ENCODE data around the gene ANKRD6. TPM values are rescaled to one million over a fixed set of nuclear protein-coding genes. Genes with fewer than 3 reads are reported as not detected.

The ANKRD6 gene
- total RNA-seq, 1 donor from 2014 or later, result 33.8 TPM

DNA sequence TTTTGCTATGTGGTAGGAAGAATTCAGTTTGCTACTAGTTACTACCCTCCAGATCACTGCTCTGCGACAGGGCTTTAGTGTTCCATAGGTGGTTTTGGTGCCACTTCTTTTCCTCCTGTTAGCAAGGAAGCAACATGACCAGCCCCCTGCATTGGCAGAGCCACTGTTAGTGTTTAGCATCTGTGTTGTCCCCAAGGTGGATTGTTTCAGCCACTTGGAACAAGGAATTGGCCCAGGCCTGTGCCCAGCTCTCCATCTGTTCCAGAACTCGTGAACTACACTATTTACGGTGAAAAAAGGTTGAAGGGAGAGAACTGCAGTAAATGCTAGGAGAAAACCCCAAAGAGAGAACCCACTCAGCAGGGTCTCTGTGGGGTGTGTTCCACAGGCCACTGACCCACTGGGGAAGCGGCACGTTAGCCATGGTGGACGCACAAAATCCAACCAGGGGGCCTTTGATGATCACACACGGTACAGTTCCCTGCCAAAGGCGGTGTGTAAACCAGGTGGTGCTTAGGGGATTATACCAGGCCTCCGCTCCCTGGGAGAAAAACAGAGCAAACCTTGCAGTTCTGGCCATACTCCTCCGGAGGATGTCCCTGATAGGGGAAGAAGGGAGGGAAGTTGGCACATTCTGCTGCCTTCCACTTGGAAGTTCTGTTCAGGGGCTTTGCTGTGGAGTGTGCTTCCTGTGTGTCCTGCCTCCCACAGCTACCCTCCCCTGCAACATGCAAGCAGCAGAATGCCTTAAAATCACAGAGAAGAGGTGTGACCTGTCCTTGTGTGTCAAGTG, 133.3 kb downstream of the ANKRD6 start:
- no peak for DNase-seq

DNA sequence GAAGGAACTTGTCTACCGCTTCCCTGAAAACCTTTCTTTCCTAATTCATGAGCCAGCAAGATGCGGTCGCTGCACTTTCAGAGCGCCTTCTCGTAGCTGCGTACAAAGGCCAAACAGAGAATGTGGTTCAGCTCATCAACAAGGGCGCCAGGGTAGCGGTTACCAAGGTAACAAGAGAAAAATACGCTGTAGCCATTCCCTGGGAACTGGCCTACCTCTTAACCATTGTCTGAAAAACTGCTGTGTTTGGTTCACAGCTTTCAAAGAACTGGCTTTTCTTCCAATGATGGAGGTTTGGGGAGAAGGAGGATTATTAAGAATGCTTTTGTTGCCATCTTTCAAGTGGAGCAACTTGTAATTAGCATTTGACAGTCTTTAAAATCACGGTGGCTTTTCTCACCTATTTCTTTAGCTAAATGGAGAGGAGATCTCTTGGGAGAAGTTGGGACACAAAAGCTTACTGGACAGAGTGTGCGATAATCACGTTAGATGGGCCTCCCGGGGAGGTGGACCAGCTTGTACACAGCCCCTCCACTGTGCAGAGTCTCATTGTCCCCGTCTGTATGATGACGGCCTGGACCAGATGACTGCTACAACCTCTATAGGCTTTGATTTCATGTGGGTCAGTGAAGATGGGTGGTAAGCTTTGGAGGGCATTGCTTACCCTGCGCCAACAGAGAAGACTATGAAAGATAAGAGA, 134.1 kb downstream of the ANKRD6 start:
- DNase-seq, result no peak

DNA sequence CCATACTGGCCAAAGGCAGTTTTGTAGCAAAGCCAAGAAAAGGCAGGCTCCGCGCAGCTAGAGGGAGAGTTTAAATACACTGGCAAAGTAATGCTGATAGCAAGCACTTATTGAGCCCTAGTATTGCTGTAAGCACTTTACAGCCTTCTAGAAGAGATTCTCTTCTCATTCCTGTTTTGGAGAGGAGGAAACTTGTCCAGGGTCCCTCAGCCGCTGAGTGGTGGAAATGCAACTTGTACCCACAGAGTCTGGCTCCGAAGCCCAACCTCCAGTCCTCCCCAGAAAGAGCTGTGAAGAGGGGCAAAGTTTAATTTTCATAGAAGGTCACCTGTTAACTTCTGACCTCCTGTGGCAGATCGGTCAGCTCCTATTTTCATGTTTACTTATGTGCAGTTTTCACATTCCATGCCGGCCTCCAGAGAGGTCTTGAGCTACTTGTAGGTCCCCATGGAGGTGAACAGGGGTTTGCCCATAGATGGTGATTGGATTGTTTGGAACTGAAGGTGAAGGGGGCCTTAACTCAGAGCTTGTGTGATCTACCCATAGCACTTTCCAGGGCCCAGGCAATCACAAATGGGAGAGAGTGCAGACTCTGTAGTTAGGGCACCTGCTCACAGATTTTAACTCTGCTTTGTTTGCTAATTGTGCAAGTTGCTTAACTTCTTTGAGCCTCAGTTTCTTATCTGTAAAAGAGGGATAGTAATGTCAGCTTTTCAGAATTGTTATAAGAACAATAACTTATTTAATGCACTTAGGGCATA, 134.9 kb downstream of the ANKRD6 start:
- DNase-seq, result no peak

DNA sequence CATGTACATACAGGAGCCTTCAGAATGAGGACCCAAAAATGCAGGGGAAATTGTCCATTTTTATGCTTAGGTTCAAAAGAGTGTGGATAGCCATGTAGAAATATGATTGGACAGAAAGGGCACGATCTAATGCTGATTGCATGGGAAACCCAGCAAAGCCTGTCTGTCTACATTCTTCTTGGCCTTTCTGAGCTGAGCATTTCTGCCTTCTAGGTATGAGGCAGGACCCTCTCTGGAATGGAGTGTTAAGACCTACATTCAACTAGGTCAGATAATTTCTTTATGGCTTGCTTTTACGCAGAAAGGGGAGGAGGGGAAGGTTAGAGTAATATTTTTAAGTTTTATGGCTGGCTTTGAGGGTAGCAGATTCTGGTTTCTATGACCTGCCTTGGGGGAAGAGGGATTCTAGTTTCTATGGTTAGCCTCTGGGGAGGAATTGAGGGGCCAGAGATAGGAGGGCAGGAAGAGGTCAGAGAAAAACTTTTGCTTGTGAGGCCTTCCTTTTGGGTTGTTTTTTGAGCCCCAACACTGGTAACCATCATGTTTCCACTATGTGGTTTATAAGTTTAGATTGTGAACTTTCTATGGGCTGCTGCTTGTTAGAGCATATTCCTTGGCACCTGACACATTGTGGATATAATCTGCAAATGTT, 142.1 kb downstream of the ANKRD6 start:
- DNase-seq, result no peak

DNA sequence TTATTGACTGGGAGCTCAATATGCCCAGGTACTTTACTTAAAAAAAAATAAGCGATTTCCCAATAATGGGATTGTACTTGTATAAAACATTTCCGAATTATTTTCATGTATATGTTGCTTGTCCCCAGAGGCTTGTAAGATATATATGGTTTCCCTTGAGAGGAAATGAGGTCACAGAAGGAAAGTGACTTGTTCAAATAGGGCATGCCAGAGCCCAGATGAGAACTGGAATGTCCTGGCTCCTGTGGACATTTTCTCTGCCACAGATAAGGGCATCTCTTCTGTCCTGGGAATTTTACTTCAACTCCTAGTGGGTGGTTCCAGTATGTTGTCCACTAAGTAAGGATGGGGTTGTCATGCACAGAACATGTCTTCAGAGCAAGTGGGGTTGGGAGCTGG, 142.6 kb downstream of the ANKRD6 start:
- no peak for DNase-seq

DNA sequence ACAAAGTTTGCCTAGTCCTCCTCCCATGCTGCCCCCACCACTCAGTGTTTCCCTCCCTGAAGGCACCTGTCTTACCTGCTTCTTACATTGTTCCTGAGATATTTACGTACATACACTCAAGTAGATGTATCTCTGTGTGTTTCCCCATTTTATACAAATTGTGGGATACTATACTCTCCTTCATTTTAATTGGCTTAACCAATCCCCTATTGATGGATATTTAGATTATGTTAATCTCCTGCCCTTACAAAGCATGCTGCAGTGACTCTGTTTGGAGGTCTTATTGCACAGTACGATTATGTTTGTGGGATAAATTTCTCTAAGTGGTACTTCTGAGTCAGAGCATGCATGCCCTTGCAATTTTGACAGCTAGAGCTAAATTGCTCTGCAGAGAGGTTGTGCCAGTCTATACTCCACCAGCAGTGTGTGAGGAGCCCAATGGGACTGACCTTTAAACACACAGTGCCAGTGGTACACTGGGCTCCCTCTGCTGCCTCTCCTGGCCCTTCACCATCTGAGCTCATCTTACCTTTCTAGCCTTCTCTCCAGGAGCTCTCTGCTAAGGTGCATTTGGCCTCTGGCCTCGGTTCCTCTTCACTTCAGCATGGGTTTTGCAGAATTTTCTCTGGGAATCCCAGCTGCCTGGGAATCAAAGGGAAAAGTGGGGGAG, 148.2 kb downstream of the ANKRD6 start:
- no peak for DNase-seq

DNA sequence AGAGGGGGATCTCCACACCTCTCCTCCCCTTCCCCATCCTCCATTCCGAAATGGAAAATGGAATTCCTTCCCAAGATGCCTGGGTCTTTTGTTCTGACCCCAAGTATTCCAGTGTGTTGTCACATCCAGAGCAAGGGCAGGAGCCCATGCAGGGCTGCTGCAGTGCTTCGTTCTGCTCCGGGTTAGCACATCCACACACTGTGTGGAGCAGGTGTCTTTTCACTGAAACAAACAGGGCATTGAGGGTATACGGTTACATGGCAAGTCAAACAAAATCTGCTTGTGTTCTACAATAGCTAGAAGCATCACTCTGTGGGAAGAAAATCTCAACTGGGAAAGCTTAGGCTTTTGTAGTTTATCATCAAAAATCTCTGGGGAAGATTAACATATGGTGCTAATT, 148.7 kb downstream of the ANKRD6 start:
- no peak for DNase-seq

DNA sequence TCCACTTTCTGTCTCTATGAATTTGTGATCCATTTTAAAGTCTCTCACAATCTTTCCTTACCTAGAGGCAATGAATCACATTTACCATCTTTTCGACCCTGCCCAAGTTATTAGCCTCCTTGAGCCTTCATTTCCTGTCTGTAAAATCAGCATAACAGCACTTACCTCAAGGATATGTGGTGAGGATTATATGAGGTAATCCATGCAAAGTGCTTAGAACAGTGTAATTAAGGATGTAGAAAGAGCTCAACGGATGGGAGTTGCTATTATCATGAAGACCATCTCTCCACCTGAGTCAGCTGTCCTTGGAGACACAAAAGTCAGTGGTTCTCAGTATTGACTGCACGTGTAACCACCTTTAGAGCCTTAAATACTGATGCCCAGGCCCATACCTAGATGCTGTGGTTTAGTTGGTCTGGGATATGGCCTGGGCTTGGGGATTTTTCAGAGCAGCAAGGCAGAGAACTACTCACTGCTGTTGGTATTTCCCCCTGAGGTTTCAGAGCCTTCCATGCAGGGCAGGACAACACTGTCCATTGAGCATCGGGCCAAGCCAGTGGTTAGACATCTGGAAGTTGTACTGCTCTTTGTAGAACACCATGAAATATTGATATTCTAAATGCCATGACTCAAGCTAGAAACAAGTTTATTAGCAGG, 149.8 kb downstream of the ANKRD6 start:
- no peak for DNase-seq

DNA sequence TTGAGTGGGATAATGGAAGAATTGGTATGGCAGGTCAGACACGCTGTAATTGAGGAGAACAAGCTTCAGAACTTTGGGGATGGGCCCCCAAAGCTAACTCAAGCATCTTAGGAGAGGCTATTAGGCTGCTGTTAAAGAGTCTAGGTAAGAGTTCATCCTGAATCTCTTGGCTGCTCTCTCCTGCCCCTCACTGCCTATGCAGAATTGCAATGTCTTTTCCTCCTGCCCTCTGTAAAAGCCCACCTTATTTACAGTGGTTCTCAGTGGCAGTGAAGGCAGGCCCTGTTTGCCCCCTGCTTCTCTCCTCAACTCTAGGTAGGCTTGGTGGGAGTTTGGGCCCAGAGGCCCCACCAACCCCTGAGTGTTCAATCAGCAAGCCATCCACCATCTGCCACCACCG, 150.6 kb downstream of the ANKRD6 start:
- DNase-seq, result no peak

DNA sequence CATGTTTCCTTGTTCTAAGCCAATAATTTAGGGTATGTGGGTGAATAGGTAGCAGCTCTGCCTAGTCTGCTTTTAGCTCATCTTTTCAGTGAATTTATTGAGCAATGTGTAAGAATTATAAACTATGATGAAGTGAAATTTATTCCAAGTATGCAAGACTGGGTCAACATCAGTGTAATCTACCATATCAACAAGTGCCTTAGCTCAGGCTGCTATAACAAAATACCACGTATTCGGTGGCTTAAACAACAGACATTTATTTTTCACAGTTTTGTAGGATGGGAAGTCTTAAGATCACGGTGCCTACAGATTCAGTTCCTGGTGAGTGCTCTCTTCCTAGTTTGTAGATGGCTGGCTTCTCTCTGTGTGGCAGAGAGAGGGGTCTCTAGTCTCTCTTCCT, 151.6 kb downstream of the ANKRD6 start:
- DNase-seq, result no peak

DNA sequence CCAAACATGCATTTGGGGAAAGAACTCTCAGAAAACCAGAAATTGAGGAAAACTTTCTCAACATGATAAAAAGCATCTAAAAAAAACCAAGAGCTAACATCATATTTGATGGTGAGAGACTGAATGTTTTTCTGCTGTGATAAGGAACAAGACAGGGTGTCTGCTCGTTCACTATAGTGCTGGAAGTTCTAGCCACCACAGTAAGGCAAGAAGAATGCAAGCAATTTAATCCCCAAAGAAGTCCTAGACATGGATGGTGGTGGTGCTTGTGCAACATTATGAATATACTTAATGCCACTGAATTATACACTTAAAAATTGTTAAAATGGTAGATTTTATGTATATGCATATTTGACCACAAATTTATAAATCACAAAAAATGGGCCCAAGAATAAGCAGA, 152.2 kb downstream of the ANKRD6 start:
- DNase-seq, result no peak

DNA sequence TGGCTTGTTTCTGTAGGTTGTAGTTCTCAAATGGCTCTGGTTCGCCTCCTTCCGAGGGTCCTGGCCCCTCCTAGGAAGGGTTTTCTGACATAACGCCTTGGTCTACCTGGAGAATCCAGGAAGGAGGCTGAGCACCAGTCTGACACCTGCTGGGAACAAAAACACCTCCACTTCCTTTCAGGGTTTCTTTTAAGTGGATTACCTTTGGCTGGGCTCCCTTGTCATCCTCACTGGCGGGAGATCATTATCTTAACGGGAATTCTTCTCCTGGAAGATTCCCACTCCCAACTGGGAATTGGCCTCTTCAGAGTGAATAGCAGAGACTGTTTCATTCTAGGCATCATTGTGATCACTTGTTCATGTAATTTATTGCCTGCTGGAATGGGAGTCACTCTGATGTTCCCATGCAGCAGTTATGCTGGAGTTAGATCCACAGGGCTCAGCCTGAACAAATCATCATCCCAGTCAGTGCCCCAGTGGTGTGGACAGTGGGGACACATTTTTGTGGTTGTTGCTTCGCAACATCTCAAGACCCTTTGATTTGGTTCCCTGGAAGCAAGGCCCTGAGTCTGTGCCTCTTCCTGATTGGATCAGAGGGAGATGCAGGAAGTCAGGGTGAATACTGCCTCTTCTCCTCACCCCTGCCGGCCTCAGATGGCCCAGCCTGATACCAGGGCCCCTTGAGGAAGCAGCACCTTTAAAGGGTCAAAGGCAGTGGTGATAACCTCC, 156.5 kb downstream of the ANKRD6 start:
- no peak for DNase-seq

DNA sequence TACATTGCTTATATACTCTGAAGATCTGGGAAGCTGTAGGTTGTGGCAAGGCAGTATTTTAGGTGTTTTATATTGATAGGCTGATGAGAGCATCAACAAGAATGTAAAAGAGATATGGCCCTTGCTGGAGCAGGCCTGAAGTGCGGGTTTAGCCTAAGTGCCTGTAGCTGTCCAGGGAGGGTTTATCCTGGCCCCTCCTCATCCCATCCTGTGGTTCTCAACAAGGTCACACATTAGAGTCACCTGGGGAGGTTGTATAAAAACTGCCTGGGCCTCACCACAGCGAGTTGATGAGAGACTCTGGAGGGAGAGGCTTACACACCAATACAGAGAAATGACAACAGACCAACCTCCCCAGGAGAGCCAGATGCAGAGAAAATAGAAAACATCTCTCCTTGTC, 157.2 kb downstream of the ANKRD6 start:
- no peak for DNase-seq

DNA sequence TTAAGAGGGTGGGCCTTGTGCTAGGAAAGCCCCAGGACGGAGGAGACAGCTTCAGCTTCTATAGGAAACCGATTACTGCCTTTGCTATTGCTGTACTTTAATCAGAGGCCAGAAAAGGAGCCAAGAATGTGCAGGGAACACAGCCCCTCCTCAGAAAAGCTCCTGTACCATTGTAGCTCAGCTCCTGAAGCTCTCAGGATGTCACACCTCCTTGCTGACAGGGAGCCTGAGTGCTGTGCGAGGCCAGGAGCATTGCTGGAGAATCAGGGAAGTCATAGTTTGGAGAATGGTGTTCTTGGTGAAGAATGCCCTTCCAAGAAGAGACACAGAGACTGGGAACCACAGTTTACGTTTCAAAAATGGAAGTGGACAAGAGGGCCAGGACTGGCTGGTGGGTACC, 158.8 kb downstream of the ANKRD6 start:
- DNase-seq, result no peak

DNA sequence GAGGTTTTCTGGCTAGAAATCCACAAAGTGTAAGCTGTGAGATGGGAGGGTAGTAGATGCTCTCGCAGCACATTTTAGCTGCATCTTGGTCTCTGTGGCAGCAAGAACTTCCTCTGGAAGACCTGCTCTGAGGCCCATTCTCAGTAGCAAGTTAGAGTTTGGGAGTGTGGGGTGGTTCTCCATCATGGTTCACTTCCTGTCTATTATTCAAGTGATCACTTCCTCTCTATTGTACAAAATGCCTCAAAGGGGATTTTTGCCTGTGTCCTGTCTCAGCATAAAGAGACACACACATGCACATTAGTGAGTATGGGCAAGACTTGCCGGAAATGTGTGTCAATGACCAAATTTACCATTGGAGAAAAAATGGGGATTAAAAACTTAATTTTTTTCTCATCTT, 163.1 kb downstream of the ANKRD6 start:
- no peak for DNase-seq

DNA sequence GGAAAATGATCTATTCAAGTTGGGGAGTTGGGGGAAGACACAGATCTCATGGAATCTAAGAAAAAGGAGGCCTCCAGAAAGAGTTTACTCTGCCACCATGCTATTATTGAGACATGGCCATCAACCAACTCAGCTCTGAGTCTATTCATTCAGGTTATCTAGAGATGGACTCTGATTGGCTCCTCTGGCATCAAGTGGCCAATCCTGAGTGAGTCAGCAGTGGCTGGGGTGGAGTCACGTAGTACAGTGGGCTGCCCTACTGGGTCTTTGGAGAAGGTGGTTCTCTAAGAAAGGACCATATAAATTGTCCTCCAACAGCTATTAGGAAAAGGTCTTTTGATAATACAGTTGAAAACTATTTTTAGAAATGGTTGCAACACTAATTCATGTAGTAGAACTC, 163.5 kb downstream of the ANKRD6 start:
- no peak for DNase-seq

DNA sequence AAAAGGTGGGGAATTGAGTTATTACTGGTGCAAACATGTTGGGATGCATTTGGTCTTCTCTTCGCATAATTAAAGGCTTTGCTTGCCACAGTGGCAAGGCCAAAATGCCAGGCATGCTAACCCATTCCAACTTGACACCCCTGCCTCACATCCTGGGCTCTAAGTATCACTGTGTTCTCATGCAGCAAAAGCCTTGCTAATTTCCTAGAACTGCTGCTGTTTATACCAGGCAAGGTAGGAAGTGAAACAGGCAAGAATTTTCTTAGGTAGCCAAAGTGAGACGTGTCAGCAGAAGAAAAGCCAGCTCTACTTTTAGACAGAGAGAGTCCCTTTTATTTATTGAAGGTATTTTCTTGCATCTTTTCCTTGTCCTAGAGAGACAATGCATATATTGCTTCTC, 164.4 kb downstream of the ANKRD6 start:
- DNase-seq, result no peak

DNA sequence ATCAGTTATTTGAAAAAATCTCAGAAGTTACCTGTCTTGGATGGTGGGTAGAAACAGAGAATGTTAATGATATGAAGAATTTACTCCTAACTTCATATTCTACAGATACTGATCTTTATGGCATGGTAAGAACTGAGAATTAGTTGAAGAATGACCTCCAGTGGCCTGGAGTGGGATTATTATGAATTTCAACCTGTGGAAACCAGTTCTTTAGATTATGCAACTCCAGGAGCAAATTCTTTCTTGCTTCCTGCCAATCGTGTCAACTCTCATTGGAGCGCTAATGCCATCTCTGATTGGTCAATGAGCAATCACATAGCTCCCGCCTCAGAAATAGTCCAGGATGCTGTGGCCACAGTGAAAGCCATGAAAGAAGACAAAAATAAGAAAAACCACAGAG, 165.0 kb downstream of the ANKRD6 start:
- DNase-seq, result no peak

DNA sequence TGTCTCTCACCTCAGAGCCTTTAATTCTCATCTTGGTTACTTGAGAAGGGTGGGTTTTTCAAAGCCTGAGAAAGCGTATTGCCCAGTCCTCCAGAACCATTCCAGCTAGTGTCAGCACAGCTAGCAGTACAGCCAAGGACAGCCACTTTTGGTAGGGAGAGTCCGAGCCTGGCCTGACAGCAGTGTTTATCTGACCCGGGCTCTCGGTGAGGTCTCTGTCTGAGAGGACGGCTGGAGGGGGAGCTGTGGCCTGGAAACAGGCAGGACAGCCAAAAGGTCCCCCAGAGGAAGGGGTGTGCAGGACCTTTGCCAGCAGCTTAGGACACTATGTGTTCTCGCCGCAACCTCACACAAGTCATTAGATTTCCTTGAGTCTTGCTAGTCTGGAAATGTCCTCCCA, 166.8 kb downstream of the ANKRD6 start:
- no peak for DNase-seq

DNA sequence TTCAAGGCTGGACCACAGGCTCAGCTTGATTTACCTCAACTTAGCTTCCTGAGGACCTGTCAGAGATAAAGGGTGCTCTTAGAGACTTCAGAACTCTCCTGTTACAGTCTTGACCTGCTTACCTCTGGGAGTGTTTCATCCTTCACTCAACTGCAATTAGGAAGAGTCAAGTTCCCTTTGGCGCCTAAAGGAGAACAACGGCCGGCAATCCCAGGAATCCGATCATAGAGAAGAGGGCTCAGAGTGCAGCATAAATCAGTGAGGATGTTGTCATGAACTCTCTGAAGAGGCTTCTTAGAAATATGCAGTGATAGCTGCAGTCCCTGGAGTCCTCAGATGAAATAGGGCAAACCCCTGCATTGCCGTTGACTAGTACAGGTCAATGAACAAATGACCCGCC, 169.2 kb downstream of the ANKRD6 start:
- DNase-seq, result no peak

DNA sequence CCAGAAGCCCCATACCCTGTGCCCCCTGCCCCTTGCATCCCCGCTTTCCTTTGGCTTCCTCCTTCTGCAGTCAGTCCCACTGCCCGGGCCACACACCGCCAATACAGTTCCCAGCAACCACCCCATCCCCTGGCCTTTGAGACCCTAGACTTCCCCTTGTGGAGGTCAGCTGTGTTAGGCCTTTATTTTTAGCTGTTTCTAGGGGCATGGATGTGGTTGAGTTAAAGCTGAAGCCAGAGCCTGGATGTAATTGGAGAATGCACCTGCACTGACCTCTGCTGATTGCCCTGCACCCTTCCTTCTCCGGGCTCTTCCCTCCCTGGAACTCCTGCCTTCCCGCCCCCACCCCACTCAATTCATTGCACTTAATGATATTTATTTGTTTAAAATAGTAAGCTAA, 171.7 kb downstream of the ANKRD6 start:
- DNase-seq, result no peak
